ENCODE data around the gene NTN1.

DNA sequence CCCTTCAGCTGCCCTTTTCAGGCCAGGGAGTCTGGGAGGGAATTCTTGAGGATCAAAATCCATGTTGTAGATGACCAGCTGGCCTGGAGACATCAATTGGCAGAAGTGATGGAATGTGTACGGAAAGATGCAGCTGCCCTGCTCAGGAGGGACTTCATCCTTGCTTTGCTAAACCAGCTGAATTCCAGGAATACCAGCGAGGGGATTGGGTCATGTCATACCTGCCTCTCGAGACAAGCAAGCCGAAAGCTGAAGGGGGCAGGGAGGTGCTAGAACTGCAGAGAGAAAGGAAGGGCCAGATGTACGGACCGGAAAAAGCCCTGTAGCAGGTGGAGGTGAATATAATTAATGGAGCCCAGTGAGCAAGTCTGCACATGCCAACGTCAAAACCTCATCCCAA is 25.6 kb upstream of the NTN1 start:
- TF ChIP-seq, protein P1, sequence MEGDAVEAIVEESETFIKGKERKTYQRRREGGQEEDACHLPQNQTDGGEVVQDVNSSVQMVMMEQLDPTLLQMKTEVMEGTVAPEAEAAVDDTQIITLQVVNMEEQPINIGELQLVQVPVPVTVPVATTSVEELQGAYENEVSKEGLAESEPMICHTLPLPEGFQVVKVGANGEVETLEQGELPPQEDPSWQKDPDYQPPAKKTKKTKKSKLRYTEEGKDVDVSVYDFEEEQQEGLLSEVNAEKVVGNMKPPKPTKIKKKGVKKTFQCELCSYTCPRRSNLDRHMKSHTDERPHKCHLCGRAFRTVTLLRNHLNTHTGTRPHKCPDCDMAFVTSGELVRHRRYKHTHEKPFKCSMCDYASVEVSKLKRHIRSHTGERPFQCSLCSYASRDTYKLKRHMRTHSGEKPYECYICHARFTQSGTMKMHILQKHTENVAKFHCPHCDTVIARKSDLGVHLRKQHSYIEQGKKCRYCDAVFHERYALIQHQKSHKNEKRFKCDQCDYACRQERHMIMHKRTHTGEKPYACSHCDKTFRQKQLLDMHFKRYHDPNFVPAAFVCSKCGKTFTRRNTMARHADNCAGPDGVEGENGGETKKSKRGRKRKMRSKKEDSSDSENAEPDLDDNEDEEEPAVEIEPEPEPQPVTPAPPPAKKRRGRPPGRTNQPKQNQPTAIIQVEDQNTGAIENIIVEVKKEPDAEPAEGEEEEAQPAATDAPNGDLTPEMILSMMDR (IDR thresholded peaks at IDR 0.05; ENCODE audit: insufficient read depth, low read length, poor library complexity, severe bottlenecking) = no peak
- no peak for TF ChIP-seq EZH2phosphoT487 (conservative IDR thresholded peaks at IDR 0.05; ENCODE audit: low read length)

Data from SU-DHL-6 (cell line).